HG02759 (cell line): ENCODE data around the gene LST1.

Source experiments
- ATAC-seq: cut with Tn5 transposase; IDR thresholded peaks from one replicate; pipeline ENCODE4 v1.9.1; 2021; ENCODE audit warnings: mild to moderate bottlenecking, moderate library complexity; ENCODE audit not compliant: unreplicated experiment

The LST1 gene

GRCh38 chr6:31619805-31620585, 33.9 kb downstream of the LST1 start:
- peak; percentile 81 for ATAC-seq

- ATAC-seq = peak; percentile 71
Observed at GRCh38 chr6:31620586-31621319, 34.7 kb downstream of the LST1 start, which contains the start of gene PRRC2A. Gene PRRC2A, plus strand, starts transcription at chr6:31620715. Its CDS starts 2,075 bp downstream, at chr6:31622790.

DNA sequence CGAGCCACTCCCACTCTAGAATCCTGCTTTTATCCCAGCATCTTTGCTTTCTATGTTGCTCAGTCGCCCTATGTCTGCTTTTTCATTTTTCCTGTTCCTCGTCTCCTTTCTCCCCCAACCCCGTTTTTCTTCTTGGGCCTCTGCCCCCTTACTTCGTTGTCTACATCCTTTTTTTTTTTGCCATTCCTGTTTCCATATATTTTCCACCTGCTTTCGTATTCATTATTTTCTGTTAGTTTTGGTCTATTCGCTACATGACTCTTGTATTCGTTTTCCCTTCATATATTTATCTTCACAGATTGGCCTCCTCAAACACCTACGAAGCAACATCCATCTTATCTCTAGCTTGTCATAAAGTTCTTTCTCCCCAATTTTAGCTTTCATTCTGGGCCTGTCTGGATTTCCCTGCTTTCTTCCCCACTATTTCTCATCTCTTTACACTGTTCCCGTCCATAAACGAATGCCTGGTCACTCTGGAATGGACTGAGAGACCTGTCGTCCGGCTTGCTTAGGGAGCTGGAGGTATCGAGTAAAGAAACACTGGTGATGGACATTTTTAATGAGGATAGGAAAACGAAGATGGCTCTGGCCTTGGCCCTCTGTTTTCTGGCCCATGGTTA, 35.4 kb downstream of the LST1 start:
- no peak for ATAC-seq

GRCh38 chr6:31621991-31622390, 35.9 kb downstream of the LST1 start:
- no peak for ATAC-seq

DNA sequence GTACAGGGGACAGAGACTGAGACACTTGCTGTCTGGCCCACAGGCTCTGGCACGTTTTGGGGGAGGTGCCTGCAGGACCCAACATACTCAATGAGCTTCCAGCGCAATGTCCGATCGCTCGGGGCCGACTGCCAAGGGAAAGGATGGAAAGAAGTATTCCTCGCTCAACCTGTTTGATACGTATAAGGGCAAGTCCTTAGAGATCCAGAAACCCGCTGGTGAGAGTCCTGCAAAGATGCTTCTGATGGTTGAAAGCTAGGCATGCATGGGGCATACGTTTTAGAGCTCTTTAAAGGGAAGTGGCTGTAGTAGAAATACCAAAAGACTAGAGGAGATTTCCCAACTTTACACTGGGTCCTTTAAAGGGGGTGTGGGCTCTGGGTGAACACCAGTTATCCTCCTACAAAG, 36.6 kb downstream of the LST1 start:
- no peak for ATAC-seq

DNA sequence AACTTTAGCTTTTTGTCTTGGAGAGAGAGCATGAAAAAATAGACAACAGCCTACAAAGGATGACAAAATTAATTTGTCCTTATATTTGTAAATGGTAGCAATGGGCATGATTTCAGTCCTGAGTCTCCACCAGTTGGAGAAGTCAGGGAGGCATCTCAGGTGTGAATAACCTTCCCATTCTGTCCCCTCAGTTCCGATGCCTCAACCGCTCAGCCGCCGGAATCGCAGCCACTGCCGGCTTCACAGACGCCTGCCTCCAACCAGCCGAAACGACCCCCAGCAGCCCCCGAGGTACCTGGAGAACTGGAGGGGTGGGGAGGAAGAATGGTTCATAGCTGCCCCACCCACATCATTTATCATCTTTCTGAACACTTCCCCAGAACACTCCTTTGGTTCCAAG, 38.0 kb downstream of the LST1 start:
- no peak for ATAC-seq

GRCh38 chr6:31626952-31627351, 40.9 kb downstream of the LST1 start:
- no peak for ATAC-seq

- ATAC-seq = no peak
Observed at GRCh38 chr6:31627690-31628287, 41.7 kb downstream of the LST1 start.

- ATAC-seq = no peak
Observed at GRCh38 chr6:31629014-31629413, 42.9 kb downstream of the LST1 start.

DNA sequence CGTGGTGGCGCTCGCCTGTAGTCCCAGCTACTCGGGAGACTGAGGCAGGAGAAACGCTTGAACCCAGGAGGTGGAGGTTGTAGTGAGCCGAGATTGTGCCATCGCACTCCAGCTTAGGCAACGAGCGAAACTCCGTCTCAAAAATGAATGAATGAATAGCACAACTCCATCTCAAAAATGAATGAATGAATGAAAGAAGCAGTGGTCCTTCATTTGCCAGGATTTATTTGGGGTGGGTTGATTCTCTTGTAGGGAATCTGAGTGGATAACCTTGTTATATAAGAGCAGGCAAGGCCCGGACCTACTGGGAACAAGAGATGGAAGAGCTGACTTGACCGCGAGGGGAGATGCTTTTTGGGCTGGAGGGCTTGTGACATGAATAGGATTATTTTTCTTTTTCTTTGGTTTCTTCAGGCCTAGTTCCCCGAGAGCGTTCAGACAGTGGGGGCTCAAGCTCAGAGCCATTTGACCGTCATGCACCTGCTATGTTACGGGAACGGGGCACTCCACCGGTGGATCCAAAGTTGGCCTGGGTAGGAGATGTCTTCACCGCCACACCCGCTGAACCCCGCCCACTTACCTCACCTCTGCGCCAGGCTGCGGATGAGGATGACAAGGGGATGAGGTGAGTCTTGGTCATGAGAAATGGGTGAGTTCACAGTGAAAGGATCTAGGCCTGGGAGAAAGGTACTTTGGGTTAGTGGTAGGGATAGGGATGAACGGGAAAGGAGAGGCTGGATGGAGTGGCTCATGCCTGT, 44.3 kb downstream of the LST1 start:
- ATAC-seq = no peak

- no peak for ATAC-seq
Observed at GRCh38 chr6:31631209-31631608, 45.1 kb downstream of the LST1 start.

DNA sequence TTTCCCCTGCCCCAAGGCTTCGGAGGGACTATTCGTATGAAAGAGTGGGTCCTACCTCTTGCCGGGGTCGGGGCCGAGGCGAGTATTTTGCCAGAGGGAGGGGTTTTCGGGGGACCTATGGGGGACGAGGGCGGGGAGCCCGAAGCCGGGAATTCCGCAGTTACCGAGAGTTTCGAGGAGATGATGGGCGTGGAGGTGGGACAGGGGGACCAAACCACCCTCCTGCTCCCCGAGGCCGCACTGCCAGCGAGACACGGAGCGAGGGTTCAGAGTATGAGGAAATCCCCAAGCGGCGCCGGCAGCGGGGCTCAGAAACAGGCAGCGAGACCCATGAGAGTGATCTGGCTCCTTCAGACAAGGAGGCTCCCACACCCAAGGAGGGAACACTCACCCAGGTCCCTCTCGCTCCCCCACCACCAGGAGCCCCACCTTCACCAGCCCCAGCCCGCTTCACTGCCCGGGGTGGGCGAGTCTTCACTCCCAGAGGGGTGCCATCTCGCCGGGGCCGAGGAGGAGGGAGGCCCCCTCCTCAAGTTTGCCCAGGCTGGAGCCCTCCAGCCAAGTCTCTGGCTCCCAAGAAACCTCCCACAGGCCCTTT, 45.7 kb downstream of the LST1 start:
- ATAC-seq = no peak

DNA sequence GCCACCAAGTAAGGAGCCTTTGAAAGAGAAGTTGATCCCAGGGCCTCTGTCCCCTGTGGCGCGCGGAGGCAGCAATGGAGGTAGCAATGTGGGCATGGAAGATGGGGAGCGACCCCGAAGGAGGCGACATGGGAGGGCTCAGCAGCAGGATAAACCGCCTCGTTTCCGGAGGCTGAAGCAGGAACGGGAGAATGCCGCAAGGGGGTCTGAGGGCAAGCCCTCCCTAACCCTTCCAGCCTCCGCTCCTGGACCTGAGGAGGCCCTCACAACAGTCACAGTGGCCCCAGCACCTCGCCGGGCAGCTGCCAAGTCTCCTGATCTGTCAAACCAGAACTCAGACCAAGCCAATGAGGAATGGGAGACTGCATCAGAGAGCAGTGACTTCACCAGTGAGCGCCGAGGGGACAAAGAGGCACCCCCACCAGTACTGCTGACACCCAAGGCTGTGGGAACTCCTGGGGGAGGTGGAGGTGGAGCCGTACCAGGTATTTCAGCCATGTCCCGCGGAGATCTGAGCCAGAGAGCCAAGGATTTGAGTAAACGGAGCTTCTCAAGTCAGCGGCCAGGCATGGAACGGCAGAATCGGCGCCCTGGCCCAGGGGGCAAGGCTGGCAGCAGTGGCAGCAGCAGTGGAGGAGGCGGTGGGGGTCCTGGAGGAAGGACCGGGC, 46.3 kb downstream of the LST1 start:
- ATAC-seq = no peak

DNA sequence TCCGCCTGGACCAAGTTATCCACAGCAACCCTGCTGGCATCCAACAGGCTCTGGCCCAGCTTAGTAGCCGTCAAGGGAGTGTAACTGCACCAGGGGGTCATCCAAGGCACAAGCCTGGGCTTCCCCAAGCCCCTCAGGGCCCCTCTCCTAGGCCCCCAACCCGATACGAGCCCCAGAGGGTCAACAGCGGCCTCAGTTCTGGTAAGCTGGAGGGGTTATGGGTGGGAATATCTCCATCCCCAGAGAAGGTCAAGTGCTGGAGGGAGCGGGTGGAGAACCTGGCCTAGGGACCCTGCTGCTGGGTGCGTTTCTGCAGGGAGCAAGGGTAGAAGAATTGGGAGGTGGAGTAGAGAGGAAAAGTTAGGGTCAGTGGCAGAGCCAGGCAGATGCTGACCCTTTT, 47.4 kb downstream of the LST1 start:
- no peak for ATAC-seq

GRCh38 chr6:31634131-31634530, 48.1 kb downstream of the LST1 start:
- no peak for ATAC-seq

- ATAC-seq = no peak
Observed at GRCh38 chr6:31634969-31635575, 49.0 kb downstream of the LST1 start.

DNA sequence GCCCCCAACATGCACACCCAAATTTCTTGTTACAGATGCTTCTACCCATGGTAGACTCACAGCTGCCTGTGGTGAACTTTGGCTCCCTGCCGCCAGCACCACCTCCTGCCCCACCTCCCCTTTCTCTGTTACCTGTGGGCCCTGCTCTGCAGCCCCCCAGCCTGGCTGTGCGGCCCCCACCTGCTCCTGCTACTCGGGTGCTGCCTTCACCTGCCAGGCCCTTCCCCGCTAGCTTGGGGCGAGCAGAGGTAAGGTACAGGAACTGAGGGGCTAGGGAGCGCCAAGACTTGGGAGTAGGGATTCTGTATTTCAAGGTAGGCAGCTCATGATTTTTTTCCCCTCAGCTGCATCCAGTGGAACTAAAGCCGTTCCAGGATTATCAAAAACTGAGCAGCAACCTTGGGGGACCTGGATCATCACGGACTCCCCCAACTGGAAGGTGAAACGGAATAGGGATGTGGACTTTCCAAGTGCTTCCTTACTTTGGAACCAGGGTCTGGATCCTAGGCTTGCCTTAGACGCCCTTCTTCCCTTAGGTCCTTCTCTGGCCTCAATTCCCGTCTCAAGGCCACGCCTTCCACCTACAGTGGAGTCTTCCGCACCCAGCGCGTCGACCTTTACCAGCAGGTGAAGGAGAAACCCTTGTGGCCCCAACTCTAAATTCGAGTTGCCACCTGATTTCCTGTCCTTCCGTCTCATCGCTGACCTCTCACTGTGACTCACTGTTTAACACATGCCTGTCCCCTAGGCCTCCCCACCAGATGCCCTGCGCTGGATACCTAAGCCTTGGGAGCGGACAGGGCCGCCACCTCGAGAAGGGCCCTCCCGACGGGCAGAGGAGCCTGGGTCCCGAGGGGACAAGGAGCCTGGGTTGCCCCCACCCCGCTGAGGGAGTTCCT, 50.9 kb downstream of the LST1 start:
- no peak for ATAC-seq
